ENCODE results near the gene CDC37L1. TPM values are rescaled to one million over a fixed set of nuclear protein-coding genes. Genes with fewer than 3 reads are reported as not detected.

Gene CDC37L1
- polyA plus RNA-seq, 3 donors from 2014 or later, result 8.4 to 11.6 (median 11.0) TPM

DNA sequence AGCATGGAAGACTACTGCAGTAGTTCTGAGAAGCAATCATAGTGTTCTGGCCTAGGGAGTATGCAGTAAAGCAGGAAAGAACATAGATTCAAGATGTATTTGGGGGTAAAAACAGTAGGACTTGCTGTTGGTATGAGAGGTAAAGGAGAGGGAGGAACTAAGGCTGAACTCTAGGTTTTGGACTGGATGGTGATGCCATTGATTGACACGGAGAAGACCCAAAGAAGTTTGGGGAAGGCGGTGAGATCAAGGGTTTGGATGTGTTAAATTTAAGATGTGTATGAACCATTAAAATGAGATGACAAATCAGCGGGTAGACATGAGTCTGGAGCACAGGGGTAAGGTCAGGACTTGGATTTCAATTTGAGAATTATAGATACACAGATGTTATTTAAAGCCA is 2.0 kb upstream of the CDC37L1 start:
- Mint-ChIP-seq H3K4me1 (no peaks in the 10 kb centered on the region), H3K9me3 (no peaks in the 10 kb centered on the region), H3K27me3 (ENCODE audit: low read depth in 3 of 3) (peaks cover 0 to 2% (median under 1%) of the 10 kb centered on the region in 3 donors), H3K27ac (no peak overlapping the region), H3K4me3 (no peak overlapping the region), H3K36me3 (peaks cover 0 to 5% (median 4%) of the 10 kb centered on the region in 3 donors)
- no peak for DNase-seq

DNA sequence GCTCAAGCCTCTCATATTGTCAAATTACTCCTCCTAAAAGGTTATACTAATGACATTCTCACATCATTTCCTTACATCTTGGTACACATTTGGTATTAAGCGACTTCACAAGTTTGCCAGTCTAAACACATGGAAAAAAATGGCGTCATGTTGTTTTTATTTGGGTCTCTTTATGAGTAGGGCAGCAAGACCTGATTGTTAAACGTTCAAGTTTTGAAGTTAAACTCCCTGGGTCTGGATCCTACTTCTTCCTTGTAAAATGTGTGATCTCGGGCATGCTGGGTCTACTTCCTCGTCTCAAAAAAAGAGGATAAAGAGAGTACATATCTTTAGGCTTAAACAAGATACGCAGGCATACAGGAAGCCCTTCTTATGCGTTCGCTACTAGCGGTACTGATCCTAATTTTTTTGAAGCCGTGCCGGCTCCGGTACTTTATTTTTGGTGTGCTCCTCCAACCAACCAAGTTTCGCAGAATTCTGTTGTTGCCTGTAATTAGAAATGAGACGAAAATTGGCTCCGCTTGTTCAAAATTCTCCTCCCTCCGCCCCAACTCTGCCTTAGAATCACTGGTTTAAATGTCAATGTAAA is 596 bp upstream of the CDC37L1 start:
- H3K27me3 Mint-ChIP-seq (ENCODE audit: low read depth in 3 of 3), result peaks cover 0 to 2% (median 0%) of the 10 kb centered on the region in 3 donors
- H3K27ac Mint-ChIP-seq, result no peak overlapping the region
- H3K4me3 Mint-ChIP-seq, result no peak overlapping the region
- no peak for DNase-seq
- H3K4me1 Mint-ChIP-seq, result peaks cover 7 to 9% of the 10 kb centered on the region in 2 donors
- H3K9me3 Mint-ChIP-seq, result no peaks in the 10 kb centered on the region
- peaks cover 0 to 5% (median 4%) of the 10 kb centered on the region in 3 donors for H3K36me3 Mint-ChIP-seq

DNA sequence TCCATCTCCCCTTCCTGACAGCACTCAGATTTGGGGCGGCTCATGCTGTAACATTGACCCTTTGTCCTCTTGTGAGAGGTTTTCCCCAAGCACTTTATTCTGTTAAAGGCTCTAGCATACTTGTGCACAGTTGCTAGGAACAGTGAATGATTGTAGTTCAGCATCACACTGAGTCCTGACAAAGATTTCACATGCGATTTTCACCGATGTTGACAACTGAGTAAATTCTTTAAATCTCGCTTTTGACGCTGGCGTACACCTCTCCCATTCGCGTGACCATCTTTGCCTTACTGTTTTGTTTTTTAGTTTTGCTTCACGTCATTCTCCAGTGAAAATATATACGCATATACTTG is 780 bp downstream of the CDC37L1 start:
- no peak for DNase-seq
- Mint-ChIP-seq H3K4me1 (peaks cover 9 to 19% of the 10 kb centered on the region in 2 donors), H3K36me3 (peaks cover 6 to 14% (median 8%) of the 10 kb centered on the region in 3 donors), H3K9me3 (no peaks in the 10 kb centered on the region), H3K27me3 (ENCODE audit: low read depth in 3 of 3) (peaks cover 0 to 2% (median 0%) of the 10 kb centered on the region in 3 donors), H3K27ac (no peak overlapping the region), H3K4me3 (no peak overlapping the region)

DNA sequence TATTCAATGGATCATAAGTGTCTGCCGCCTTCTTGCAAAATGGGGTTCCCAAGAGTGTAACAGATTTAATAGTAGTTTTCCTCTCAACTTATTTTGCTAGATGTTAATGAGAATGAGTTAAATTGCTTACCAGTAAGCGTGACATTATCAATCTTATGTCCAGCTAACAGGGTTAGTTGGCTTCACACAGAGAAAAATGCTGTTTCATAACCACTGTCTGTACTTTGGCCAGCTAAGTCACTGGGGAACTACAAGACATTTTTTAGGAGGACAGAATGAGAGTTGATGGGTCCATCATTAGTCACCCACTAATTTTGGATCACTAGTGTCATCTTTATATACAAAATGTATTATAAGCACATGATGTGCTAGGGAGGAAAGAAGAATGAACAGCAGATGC is 1.4 kb downstream of the CDC37L1 start:
- Mint-ChIP-seq H3K36me3 (peaks cover 6 to 15% (median 6%) of the 10 kb centered on the region in 3 donors), H3K4me1 (peaks cover 11 to 24% of the 10 kb centered on the region in 2 donors), H3K4me3 (no peak overlapping the region), H3K27me3 (ENCODE audit: low read depth in 3 of 3) (peaks cover 0 to 2% (median 0%) of the 10 kb centered on the region in 3 donors), H3K9me3 (no peaks in the 10 kb centered on the region), H3K27ac (no peak overlapping the region)
- no peak for DNase-seq

DNA sequence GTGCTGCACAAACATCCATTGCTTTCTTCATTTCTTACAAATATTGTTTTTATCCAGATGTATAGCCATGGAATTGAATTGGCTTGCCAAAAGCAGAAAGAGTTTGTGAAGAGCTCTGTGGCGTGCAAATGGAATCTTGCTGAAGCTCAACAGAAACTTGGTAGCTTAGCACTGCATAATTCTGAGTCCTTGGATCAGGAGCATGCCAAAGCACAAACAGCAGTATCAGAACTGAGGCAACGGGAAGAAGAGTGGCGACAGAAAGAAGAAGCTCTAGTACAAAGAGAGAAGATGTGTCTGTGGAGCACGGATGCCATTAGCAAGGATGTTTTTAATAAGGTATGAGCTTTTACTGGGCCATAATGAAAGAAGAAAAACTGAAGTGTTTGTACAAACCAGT is 5.5 kb downstream of the CDC37L1 start:
- H3K9me3 Mint-ChIP-seq, result no peaks in the 10 kb centered on the region
- H3K4me1 Mint-ChIP-seq, result peaks cover 11 to 44% of the 10 kb centered on the region in 2 donors
- peak overlapping the region in 3 of 6 donors; percentile 17 to 41 (median 25) for H3K27ac Mint-ChIP-seq
- no peaks in the 10 kb centered on the region for H3K27me3 Mint-ChIP-seq (ENCODE audit: low read depth in 3 of 3)
- peaks cover 6 to 26% (median 9%) of the 10 kb centered on the region in 3 donors for H3K36me3 Mint-ChIP-seq
- H3K4me3 Mint-ChIP-seq, result no peak overlapping the region
- no peak for DNase-seq

DNA sequence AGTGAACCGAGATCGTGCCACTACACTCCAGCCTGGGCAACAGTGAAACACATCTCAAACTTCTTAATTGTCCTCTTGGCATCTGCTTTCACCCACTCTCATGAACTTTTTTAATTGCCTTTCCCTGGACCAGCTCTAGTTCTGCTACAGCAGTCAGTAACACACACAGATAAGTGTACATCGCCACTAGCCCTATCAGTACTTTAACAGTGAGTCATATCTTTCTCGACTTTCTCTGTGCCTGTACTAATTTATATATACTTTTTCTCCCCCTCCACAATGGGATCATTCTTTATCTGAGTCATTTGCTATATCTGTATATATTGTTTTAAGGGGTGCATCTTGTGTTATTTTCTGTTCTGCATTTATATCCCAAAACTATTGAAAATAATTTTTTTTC is 6.7 kb downstream of the CDC37L1 start:
- Mint-ChIP-seq H3K4me3 (no peak overlapping the region), H3K27ac (peak overlapping the region in 1 of 6 donors; percentile 62), H3K27me3 (ENCODE audit: low read depth in 3 of 3) (no peaks in the 10 kb centered on the region), H3K4me1 (peaks cover 12 to 48% of the 10 kb centered on the region in 2 donors), H3K9me3 (no peaks in the 10 kb centered on the region), H3K36me3 (peaks cover 9 to 33% (median 10%) of the 10 kb centered on the region in 3 donors)
- DNase-seq, result no peak

DNA sequence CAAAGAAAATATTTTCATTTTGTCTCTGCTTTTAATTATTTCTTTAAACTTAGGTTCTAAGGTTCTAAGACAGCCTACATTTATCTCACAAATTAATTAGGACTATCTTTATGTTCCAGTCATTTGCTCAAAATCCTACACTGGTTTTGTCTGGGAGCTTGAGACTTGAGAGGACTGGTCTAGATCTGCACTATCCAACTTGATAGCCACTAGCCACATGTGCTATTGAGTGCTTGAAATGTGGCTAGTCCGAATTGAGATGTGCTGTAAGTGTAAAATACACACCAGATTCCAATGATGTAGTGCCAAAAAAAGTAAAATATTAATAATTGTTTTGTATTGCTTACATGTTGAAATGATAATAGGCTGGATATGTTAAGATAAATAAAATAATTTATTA is 7.2 kb downstream of the CDC37L1 start:
- Mint-ChIP-seq H3K4me3 (no peak overlapping the region), H3K4me1 (peaks cover 12 to 48% of the 10 kb centered on the region in 2 donors), H3K27me3 (ENCODE audit: low read depth in 3 of 3) (no peaks in the 10 kb centered on the region), H3K27ac (no peak overlapping the region), H3K9me3 (no peaks in the 10 kb centered on the region), H3K36me3 (peaks cover 9 to 37% (median 10%) of the 10 kb centered on the region in 3 donors)
- DNase-seq, result no peak

DNA sequence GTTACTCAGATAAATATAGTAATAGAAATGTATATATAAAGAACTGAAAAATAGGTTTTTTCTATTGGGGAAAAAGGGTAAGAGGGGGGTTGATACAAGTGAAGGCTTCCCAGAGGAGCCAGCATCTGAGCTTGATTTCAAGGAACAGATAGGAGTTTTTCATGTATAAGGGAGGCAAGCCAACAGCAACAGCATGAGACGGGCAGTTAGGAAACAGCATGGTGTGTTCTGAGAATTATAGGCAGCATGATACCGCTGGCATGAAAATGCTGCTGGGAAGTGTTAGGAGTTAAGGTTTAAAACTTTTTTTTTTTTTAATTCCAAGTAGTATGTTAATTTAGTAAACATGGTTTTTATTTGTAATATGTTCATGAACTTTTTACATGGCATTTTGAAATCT is 9.7 kb downstream of the CDC37L1 start:
- peaks cover 9 to 40% (median 13%) of the 10 kb centered on the region in 3 donors for H3K36me3 Mint-ChIP-seq
- peak overlapping the region in 2 of 6 donors; percentile 30 to 31 for H3K27ac Mint-ChIP-seq
- no peak for DNase-seq
- no peak overlapping the region for H3K4me3 Mint-ChIP-seq
- H3K27me3 Mint-ChIP-seq (ENCODE audit: low read depth in 3 of 3), result no peaks in the 10 kb centered on the region
- no peaks in the 10 kb centered on the region for H3K9me3 Mint-ChIP-seq
- peaks cover 6 to 39% of the 10 kb centered on the region in 2 donors for H3K4me1 Mint-ChIP-seq

DNA sequence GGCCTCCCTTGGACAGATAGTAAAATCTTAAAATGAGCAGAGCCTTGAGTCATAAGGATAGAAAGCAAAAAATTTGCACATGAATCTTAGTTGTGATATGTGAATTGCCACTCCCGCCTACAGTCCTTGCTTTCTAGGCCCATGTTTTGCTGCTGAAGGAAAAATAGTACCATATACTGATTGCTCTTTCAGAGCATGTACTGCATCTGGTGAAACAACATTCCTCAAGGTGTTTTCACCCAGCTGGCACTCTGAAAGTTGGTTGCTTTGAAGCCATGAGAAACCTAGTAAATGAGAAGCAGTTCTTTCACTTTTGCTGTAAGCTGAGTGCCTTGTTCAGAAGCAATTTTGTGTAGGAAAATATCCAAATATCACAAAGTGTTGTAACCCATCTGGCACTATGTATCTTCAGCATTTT is 10.3 kb downstream of the CDC37L1 start:
- no peak overlapping the region for H3K4me3 Mint-ChIP-seq
- no peaks in the 10 kb centered on the region for H3K9me3 Mint-ChIP-seq
- DNase-seq, result no peak
- peaks cover 3 to 33% of the 10 kb centered on the region in 2 donors for H3K4me1 Mint-ChIP-seq
- H3K27ac Mint-ChIP-seq, result peak overlapping the region in 2 of 6 donors; percentile 18 to 29
- H3K36me3 Mint-ChIP-seq, result peaks cover 9 to 36% (median 11%) of the 10 kb centered on the region in 3 donors
- H3K27me3 Mint-ChIP-seq (ENCODE audit: low read depth in 3 of 3), result no peaks in the 10 kb centered on the region

DNA sequence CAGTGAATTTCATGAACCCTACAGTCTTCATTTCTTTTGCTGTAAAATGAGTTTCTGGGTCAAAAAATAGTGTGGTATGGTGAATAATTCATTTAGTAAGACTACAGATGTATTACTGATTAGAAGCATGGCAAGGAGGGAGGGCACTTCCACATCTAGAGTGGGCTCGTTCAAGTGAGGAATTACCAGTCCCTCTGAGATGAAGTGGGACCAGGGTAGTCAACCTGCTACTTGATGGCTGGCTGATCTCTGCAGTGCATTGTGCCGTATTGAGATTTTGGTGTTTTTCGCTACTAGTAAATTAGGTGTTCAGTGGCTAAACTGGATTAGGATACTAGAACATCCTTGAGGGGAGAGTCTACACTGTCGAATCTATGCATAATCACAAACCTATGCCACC is 10.8 kb downstream of the CDC37L1 start:
- H3K9me3 Mint-ChIP-seq, result no peaks in the 10 kb centered on the region
- H3K4me1 Mint-ChIP-seq, result peaks cover 3 to 29% of the 10 kb centered on the region in 2 donors
- no peak overlapping the region for H3K4me3 Mint-ChIP-seq
- DNase-seq, result no peak
- peak overlapping the region in 3 of 6 donors; percentile 6 to 35 (median 29) for H3K27ac Mint-ChIP-seq
- H3K27me3 Mint-ChIP-seq (ENCODE audit: low read depth in 3 of 3), result no peaks in the 10 kb centered on the region
- peaks cover 5 to 32% (median 7%) of the 10 kb centered on the region in 3 donors for H3K36me3 Mint-ChIP-seq

DNA sequence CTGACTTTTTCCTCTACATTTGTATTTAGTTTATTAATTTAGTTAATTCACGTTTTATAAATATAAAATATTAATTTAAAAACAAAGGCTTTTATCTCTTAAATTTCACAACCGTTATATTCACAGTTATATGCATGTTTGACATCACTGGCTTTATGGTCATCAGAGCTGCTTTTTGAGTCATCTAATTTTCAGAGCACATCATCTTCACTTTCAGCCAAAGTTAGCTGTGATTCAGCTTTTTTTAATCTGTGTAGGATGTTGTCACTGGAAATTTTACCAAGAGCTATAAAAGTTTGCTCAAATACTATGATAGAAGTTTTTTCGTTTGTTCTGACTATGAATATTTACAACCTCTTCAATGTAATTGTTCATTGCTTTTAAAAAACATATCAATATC is 12.4 kb downstream of the CDC37L1 start:
- Mint-ChIP-seq H3K4me1 (peaks cover 2 to 22% of the 10 kb centered on the region in 2 donors), H3K36me3 (peaks cover 0 to 20% (median 8%) of the 10 kb centered on the region in 3 donors), H3K27ac (peak overlapping the region in 1 of 6 donors; percentile 28), H3K9me3 (no peaks in the 10 kb centered on the region), H3K4me3 (no peak overlapping the region), H3K27me3 (ENCODE audit: low read depth in 3 of 3) (peaks cover 0 to 2% (median 0%) of the 10 kb centered on the region in 3 donors)
- DNase-seq, result no peak

DNA sequence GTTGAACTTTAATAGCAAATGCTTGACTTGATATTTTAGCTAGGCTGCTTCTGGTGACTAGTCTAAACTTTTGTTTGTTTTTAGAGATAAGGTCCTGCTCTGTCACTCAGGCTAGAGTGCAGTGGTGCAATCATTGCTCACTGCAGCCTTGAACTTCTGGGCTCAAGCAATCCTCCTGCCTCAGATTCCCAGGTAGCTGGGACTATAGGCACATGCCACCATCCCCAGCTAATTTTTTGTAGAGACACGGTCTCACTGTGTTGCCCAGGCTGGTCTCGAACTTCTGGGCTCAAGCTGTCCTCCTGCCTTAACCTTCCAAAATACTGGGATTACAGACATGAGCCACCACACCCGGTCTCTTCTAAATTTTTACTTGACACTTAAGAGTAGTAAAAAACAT is 20.7 kb downstream of the CDC37L1 start:
- H3K4me3 Mint-ChIP-seq, result no peak overlapping the region
- no peak overlapping the region for H3K27ac Mint-ChIP-seq
- DNase-seq, result no peak
- H3K4me1 Mint-ChIP-seq, result peaks cover 4 to 14% of the 10 kb centered on the region in 2 donors
- H3K9me3 Mint-ChIP-seq, result no peaks in the 10 kb centered on the region
- H3K36me3 Mint-ChIP-seq, result peaks cover 9 to 31% (median 10%) of the 10 kb centered on the region in 3 donors
- peaks cover 0 to 2% (median 0%) of the 10 kb centered on the region in 3 donors for H3K27me3 Mint-ChIP-seq (ENCODE audit: low read depth in 3 of 3)

DNA sequence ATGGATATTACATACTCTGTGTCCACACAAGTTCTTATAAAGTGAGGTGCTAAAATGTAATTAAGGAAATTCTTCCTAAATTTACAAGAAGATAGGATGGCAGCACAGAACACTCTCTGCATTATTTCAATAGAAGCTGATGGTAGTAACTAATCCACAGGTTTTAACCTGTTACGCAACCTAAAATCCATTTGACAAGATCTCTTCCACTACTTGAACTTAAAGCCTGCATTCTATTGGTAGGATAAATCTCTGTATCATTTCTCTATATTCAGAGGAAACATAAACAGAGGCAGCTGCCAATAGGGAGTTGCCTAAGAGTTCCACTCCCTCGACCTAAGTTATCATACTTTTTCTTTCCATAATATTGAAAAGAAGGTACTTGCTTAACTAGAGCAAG is 21.6 kb downstream of the CDC37L1 start:
- Mint-ChIP-seq H3K36me3 (peaks cover 10 to 34% (median 11%) of the 10 kb centered on the region in 3 donors), H3K27me3 (ENCODE audit: low read depth in 3 of 3) (peaks cover 0 to 2% (median 0%) of the 10 kb centered on the region in 3 donors), H3K4me3 (no peak overlapping the region), H3K4me1 (peaks cover 4 to 14% of the 10 kb centered on the region in 2 donors), H3K9me3 (no peaks in the 10 kb centered on the region), H3K27ac (no peak overlapping the region)
- no peak for DNase-seq

DNA sequence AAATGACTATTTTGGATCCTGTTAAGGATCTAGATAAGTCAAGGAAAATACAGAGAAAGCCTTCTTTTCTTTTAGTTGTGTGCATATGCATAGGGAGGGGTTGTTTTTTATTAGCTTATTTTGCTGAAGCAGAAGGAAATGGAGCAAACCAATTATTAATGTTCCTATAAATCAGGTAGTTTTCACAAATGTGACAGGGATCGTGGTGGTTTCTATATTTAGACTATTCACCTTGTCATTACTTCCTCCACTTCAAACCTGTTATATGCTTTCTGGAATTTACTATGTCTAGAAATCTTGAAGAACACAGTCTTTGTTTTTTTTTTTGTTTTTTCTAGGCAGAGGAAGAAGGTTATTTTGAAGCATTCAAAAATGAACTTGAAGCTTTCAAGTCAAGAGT is 22.2 kb downstream of the CDC37L1 start:
- H3K27me3 Mint-ChIP-seq (ENCODE audit: low read depth in 3 of 3), result no peaks in the 10 kb centered on the region
- H3K4me1 Mint-ChIP-seq, result peaks cover 4 to 9% of the 10 kb centered on the region in 2 donors
- H3K36me3 Mint-ChIP-seq, result peaks cover 10 to 37% (median 13%) of the 10 kb centered on the region in 3 donors
- no peak for DNase-seq
- H3K27ac Mint-ChIP-seq, result peak overlapping the region in 2 of 6 donors; percentile 13 to 41
- H3K9me3 Mint-ChIP-seq, result no peaks in the 10 kb centered on the region
- H3K4me3 Mint-ChIP-seq, result no peak overlapping the region

DNA sequence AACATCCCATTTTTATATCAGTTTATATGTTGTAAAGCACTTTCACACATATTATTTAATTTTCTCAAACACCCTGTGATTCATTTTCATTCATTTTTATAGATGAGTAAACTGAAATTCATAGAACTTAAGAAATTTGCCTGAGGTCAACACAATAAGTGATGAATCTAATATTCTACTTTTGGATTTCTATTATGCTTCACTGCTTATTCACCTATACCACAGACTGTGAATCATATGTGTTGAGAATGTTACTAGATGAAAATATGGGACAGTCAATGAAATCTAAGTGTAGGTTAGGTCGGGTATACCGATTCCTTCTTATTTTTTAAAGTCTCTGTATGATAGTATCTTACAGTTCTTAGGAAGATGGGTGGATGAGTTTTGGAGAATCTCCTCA is 24.8 kb downstream of the CDC37L1 start:
- H3K36me3 Mint-ChIP-seq, result peaks cover 15 to 46% (median 15%) of the 10 kb centered on the region in 3 donors
- H3K4me1 Mint-ChIP-seq, result no peaks in the 10 kb centered on the region
- DNase-seq, result no peak
- no peak overlapping the region for H3K27ac Mint-ChIP-seq
- no peaks in the 10 kb centered on the region for H3K9me3 Mint-ChIP-seq
- H3K27me3 Mint-ChIP-seq (ENCODE audit: low read depth in 3 of 3), result no peaks in the 10 kb centered on the region
- no peak overlapping the region for H3K4me3 Mint-ChIP-seq

Measured in immature natural killer cell (primary cell).